HepG2 (cell line): Measurements from ENCODE around the gene TPR. TPM values are rescaled to one million over a fixed set of nuclear protein-coding genes. Genes with fewer than 3 reads are reported as not detected.

Experiments
- AGO1 ChIP-seq: fragments of 200-400 bp; formaldehyde crosslinking; IDR thresholded peaks from 2 replicates; pipeline ENCODE4 v1.6.1; 2017; ENCODE audit warnings: mild to moderate bottlenecking, low read depth, low read length, moderate library complexity; ENCODE audit not compliant: poor library complexity, severe bottlenecking
- ISL2 ChIP-seq: sonication (generic); formaldehyde crosslinking; IDR thresholded peaks from 2 replicates; pipeline ENCODE4 v1.5.0; 2020; ENCODE audit warnings: missing genetic modification reagents
- MAF1 ChIP-seq: sonication (generic); formaldehyde crosslinking; IDR thresholded peaks from 2 replicates; pipeline ENCODE4 v1.5.0; 2020; ENCODE audit warnings: missing genetic modification reagents, borderline replicate concordance
- NKX3-1 ChIP-seq: sonication (generic); formaldehyde crosslinking; IDR thresholded peaks from 2 replicates; pipeline ENCODE4 v1.5.0; 2020; ENCODE audit warnings: missing genetic modification reagents
- REL ChIP-seq: sonication (generic); formaldehyde crosslinking; conservative IDR thresholded peaks from 2 replicates; pipeline ENCODE4 v1.8.0; 2022; ENCODE audit warnings: mild to moderate bottlenecking, missing genetic modification reagents, moderate library complexity
- SNAI1 ChIP-seq: sonication (generic); formaldehyde crosslinking; IDR thresholded peaks from 2 replicates; pipeline ENCODE4 v1.5.0; 2020; ENCODE audit warnings: mild to moderate bottlenecking, missing genetic modification reagents, borderline replicate concordance
- TRIM24 ChIP-seq: sonication (generic); formaldehyde crosslinking; IDR thresholded peaks from 2 replicates; pipeline ENCODE4 v1.8.0; 2022; ENCODE audit warnings: mild to moderate bottlenecking, missing genetic modification reagents
- ZBTB7B ChIP-seq: sonication (generic); formaldehyde crosslinking; IDR thresholded peaks from 2 replicates; pipeline ENCODE4 v1.4.0; 2020; ENCODE audit warnings: missing genetic modification reagents
- ZC3H13 ChIP-seq: sonication (generic); formaldehyde crosslinking; IDR thresholded peaks from 2 replicates; pipeline ENCODE4 v1.8.1; 2023; ENCODE audit warnings: mild to moderate bottlenecking, missing genetic modification reagents, moderate library complexity
- ZFP37 ChIP-seq: sonication (generic); formaldehyde crosslinking; IDR thresholded peaks from 2 replicates; pipeline ENCODE4 v1.4.0; 2020; ENCODE audit warnings: missing genetic modification reagents, borderline replicate concordance
- ZMYM2 ChIP-seq: sonication (generic); formaldehyde crosslinking; IDR thresholded peaks from 2 replicates; pipeline ENCODE4 v1.8.0; 2022; ENCODE audit warnings: mild to moderate bottlenecking, missing genetic modification reagents
- ZNF607 ChIP-seq: sonication (generic); formaldehyde crosslinking; IDR thresholded peaks from 2 replicates; pipeline ENCODE4 v1.5.1; 2020; ENCODE audit warnings: missing genetic modification reagents, mild to moderate bottlenecking, borderline replicate concordance
- polyA plus RNA-seq, 8 experiments: library from polyadenylated mRNA; depleted of rRNA in 3 of 8; stranded (reverse) in 7 of 8; unstranded in 1 of 8; fragments of >200 nt; fragmentation: Illumina TruSeq in 4 of 8; extraction: Trizol in 4 of 8; gene quantifications; 2 replicates each; pipeline versions ENCODE4 v1.2.1 to v1.2.3, GENCODE V29; 2011 to 2016; ENCODE audit warnings: low read depth in 4 of 8, missing spikeins in 1 of 8, mixed read lengths in 1 of 8; ENCODE audit not compliant: insufficient read depth in 1 of 8
- total RNA-seq, 5 experiments: library from RNA; depleted of rRNA; stranded (reverse); fragments of >200 nt; fragmentation: Illumina TruSeq; extraction: Trizol; gene quantifications; 2 replicates each; pipeline ENCODE4 v1.2.3, GENCODE V29; 2016; ENCODE audit warnings: low read depth in 1 of 5
- TF ChIP-seq, protein P1 (sequence below): sonication (generic); formaldehyde crosslinking; IDR thresholded peaks from 2 replicates; pipeline ENCODE4 v1.9.0; 2021; ENCODE audit warnings: missing genetic modification reagents, mild to moderate bottlenecking, borderline replicate concordance
- TF ChIP-seq, protein P2 (sequence below): sonication (generic); formaldehyde crosslinking; IDR thresholded peaks from 2 replicates; pipeline ENCODE4 v1.4.0; 2020; ENCODE audit warnings: mild to moderate bottlenecking, missing genetic modification reagents
- TF ChIP-seq, protein P3 (sequence below): sonication (generic); formaldehyde crosslinking; IDR thresholded peaks from 2 replicates; pipeline ENCODE4 v1.8.1; 2023; ENCODE audit warnings: missing genetic modification reagents, inconsistent platforms, borderline replicate concordance
- TF ChIP-seq, protein P4 (sequence below): sonication (generic); formaldehyde crosslinking; IDR thresholded peaks from 2 replicates; pipeline ENCODE4 v1.4.0; 2020; ENCODE audit warnings: missing genetic modification reagents, borderline replicate concordance
- TF ChIP-seq, protein P5 (sequence below): sonication (generic); formaldehyde crosslinking; IDR thresholded peaks from 2 replicates; pipeline ENCODE4 v1.4.0; 2020; ENCODE audit warnings: missing genetic modification reagents

Gene TPR
- total and polyA plus RNA-seq, 2 of the 13 experiments (the other 11 are each of a cell fraction or from before 2014, with no cell fraction given) = 78.9 to 81.7 TPM

DNA sequence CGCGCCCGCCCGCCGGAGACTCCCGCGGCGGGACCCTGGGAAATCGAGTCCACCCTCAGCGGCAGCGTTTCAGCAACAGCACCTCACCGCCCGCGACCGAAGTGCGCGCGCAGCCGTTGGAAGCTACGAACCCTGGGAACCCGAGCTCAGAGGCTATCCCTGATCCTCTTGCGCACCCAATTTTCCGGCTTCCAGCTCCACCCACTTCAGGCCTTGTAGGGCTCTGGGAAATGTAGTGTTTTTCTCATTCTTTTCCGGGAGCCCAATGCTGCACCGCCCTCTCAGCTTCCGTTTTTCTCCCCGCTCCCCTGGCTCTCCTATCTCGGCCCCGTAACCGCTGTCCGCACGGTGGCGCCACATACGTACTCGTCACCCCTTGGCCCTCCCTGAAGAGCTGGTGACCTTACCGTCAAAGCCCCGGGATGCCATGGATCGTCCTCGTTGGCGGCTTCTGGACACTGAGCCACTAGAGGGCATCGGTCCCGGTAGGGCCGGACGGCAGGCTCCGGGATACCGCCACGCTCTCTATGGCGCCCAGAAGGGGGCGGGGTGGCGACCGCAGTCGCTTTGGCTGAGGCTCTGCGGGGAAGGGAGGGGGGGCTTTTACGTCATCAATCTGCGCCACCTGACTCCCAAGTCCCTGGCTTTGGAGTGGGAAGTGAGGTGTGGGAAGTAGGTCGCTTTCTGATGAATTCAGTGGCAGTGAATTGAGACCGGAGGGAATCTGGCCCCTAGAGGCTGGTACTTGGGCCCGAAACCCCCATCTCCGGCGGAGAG is at the start of gene TPR, which contains the start of gene ODR4 (continued):
- TF ChIP-seq, protein P1, sequence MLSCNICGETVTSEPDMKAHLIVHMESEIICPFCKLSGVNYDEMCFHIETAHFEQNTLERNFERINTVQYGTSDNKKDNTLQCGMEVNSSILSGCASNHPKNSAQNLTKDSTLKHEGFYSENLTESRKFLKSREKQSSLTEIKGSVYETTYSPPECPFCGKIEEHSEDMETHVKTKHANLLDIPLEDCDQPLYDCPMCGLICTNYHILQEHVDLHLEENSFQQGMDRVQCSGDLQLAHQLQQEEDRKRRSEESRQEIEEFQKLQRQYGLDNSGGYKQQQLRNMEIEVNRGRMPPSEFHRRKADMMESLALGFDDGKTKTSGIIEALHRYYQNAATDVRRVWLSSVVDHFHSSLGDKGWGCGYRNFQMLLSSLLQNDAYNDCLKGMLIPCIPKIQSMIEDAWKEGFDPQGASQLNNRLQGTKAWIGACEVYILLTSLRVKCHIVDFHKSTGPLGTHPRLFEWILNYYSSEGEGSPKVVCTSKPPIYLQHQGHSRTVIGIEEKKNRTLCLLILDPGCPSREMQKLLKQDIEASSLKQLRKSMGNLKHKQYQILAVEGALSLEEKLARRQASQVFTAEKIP (CRISPR knock-in tag) = no peak
- TF ChIP-seq, protein P2, sequence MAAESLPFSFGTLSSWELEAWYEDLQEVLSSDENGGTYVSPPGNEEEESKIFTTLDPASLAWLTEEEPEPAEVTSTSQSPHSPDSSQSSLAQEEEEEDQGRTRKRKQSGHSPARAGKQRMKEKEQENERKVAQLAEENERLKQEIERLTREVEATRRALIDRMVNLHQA (CRISPR knock-in tag) = no peak
- TF ChIP-seq, protein P3, sequence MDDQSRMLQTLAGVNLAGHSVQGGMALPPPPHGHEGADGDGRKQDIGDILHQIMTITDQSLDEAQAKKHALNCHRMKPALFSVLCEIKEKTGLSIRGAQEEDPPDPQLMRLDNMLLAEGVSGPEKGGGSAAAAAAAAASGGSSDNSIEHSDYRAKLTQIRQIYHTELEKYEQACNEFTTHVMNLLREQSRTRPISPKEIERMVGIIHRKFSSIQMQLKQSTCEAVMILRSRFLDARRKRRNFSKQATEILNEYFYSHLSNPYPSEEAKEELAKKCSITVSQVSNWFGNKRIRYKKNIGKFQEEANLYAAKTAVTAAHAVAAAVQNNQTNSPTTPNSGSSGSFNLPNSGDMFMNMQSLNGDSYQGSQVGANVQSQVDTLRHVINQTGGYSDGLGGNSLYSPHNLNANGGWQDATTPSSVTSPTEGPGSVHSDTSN = no peak
- TF ChIP-seq SNAI1 (CRISPR knock-in tag) (no peak), TRIM24 (CRISPR knock-in tag) (no peak), ISL2 (0 out of 2 replicates have a peak, but pooled peaks have one; percentile 2), ZMYM2 (CRISPR knock-in tag) (no peak), ZNF607 (CRISPR knock-in tag) (no peak; the same call in 1 of the 2 replicates), MAF1 (CRISPR knock-in tag) (no peak), ZBTB7B (peak; percentile 71; the same call in 1 of the 2 replicates), ZC3H13 (CRISPR knock-in tag) (no peak), NKX3-1 (no peak), ZFP37 (CRISPR knock-in tag) (0 out of 2 replicates have a peak, but pooled peaks have one; percentile 30), REL (CRISPR knock-in tag) (no peak), AGO1 (peak; percentile 84)
- TF ChIP-seq, protein P4, sequence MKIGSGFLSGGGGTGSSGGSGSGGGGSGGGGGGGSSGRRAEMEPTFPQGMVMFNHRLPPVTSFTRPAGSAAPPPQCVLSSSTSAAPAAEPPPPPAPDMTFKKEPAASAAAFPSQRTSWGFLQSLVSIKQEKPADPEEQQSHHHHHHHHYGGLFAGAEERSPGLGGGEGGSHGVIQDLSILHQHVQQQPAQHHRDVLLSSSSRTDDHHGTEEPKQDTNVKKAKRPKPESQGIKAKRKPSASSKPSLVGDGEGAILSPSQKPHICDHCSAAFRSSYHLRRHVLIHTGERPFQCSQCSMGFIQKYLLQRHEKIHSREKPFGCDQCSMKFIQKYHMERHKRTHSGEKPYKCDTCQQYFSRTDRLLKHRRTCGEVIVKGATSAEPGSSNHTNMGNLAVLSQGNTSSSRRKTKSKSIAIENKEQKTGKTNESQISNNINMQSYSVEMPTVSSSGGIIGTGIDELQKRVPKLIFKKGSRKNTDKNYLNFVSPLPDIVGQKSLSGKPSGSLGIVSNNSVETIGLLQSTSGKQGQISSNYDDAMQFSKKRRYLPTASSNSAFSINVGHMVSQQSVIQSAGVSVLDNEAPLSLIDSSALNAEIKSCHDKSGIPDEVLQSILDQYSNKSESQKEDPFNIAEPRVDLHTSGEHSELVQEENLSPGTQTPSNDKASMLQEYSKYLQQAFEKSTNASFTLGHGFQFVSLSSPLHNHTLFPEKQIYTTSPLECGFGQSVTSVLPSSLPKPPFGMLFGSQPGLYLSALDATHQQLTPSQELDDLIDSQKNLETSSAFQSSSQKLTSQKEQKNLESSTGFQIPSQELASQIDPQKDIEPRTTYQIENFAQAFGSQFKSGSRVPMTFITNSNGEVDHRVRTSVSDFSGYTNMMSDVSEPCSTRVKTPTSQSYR = 0 out of 2 replicates have a peak, but pooled peaks have one; percentile 43
- TF ChIP-seq, protein P5, sequence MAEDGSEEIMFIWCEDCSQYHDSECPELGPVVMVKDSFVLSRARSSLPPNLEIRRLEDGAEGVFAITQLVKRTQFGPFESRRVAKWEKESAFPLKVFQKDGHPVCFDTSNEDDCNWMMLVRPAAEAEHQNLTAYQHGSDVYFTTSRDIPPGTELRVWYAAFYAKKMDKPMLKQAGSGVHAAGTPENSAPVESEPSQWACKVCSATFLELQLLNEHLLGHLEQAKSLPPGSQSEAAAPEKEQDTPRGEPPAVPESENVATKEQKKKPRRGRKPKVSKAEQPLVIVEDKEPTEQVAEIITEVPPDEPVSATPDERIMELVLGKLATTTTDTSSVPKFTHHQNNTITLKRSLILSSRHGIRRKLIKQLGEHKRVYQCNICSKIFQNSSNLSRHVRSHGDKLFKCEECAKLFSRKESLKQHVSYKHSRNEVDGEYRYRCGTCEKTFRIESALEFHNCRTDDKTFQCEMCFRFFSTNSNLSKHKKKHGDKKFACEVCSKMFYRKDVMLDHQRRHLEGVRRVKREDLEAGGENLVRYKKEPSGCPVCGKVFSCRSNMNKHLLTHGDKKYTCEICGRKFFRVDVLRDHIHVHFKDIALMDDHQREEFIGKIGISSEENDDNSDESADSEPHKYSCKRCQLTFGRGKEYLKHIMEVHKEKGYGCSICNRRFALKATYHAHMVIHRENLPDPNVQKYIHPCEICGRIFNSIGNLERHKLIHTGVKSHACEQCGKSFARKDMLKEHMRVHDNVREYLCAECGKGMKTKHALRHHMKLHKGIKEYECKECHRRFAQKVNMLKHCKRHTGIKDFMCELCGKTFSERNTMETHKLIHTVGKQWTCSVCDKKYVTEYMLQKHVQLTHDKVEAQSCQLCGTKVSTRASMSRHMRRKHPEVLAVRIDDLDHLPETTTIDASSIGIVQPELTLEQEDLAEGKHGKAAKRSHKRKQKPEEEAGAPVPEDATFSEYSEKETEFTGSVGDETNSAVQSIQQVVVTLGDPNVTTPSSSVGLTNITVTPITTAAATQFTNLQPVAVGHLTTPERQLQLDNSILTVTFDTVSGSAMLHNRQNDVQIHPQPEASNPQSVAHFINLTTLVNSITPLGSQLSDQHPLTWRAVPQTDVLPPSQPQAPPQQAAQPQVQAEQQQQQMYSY (CRISPR knock-in tag) = no peak; the same call in 1 of the 2 replicates
